ENCODE results near the gene ENO2.

- TF ChIP-seq EZH2 (IDR thresholded peaks at IDR 0.05; ENCODE audit: low read length, unreplicated experiment) (no peak), EZH2phosphoT487 (IDR thresholded peaks at IDR 0.05; ENCODE audit: borderline replicate concordance, low read length) (no peak)
- TF ChIP-seq, protein P1, sequence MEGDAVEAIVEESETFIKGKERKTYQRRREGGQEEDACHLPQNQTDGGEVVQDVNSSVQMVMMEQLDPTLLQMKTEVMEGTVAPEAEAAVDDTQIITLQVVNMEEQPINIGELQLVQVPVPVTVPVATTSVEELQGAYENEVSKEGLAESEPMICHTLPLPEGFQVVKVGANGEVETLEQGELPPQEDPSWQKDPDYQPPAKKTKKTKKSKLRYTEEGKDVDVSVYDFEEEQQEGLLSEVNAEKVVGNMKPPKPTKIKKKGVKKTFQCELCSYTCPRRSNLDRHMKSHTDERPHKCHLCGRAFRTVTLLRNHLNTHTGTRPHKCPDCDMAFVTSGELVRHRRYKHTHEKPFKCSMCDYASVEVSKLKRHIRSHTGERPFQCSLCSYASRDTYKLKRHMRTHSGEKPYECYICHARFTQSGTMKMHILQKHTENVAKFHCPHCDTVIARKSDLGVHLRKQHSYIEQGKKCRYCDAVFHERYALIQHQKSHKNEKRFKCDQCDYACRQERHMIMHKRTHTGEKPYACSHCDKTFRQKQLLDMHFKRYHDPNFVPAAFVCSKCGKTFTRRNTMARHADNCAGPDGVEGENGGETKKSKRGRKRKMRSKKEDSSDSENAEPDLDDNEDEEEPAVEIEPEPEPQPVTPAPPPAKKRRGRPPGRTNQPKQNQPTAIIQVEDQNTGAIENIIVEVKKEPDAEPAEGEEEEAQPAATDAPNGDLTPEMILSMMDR (conservative IDR thresholded peaks at IDR 0.05; ENCODE audit: low read depth, low read length) = no peak
These were observed 9.8 kb upstream of the ENO2 start, which contains the start of gene LRRC23 for GRCh38 chr12:6904280-6905276.
